DMS53 treated with DMSO at 0.1 percent for 48 hours (cell line): ENCODE data around the gene CLSTN3.

ENCODE experiments used
- DNase-seq: peaks from one replicate; lab custom pipeline; 2025; ENCODE audit not compliant: unreplicated experiment; lab: John Stamatoyannopoulos, UW

Gene CLSTN3

DNA sequence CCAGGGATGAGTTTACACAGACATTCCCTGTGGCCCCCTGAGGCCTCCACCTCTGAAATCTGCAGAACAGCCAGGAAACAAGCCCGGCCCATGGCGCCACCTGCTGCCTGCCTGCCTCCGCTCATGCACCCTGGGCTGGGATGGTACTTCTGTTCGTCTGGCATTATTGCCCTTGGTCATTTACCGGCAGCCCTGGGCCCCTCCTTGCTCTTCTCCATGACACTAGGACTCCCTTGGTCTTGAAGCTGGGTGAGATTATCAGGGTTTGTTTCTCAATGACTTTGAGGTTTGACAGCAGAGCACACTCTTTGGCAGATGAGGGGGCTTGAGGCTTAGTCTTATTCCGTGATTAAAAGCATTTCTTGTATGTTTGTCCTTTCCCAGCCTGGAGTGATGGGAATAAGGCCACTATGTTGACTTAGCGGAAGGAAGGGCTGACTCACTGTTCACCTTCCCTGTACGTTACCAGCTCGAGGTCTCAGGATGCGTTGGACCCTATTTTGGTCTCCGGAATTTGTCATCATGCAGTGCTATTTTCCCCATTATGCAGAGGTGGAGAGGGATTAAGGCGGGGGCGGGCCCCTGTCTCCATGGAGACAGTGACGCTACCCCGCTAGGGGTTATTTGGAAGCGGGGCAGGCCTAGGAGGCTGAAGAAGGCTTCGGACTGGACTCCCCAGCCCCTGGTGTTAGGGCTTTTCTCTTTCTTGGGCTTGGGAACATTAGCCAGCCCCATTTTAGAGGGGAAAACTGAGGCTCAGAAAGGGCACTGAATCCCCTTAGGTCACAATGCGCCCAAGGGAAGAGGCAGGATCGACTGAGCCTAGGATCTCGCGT lies 58.6 kb downstream of the CLSTN3 start:
- DNase-seq: peak; percentile 95

DNA sequence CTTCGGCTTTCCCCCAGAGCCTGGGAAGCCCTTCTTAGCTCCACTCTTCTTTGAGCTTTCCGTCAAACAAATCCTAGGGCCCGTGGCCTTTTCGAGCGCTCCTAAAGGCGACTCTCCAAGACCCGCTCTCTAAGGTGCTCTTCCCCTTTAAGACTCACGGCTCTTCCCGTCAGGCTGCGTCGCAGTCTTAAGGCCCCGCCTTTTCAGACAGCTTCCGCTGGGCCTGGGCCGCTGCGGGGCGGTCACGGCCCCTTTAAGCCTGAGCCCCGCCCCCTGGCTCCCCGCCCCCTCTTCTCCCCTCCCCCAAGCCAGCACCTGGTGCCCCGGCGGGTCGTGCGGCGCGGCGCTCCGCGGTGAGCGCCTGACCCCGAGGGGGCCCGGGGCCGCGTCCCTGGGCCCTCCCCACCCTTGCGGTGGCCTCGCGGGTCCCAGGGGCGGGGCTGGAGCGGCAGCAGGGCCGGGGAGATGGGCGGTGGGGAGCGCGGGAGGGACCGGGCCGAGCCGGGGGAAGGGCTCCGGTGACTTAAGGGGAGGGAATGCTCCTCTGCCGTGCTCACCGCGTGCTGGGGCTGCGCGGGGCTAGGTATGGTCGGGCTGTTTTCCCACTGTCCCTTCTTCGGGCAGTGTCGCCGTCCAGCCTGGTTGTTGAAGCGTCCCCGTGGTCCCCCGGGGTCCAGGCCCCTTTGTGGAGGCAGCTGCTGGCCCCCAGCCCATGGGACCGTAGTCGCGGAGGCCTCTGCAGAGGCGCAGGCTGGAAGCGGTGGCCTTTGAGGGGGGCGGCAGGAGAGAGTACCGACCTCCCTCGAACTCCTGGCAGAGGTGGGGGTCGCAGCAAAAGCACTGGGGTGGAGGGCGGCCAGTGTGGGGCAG lies 59.5 kb downstream of the CLSTN3 start, which contains the start of gene PEX5:
Gene PEX5 (plus strand): TSS at position 289 of the 870 bp plus-strand sequence. CDS start 692 bp downstream, outside the sequence.
- peak; percentile 96 for DNase-seq

DNA sequence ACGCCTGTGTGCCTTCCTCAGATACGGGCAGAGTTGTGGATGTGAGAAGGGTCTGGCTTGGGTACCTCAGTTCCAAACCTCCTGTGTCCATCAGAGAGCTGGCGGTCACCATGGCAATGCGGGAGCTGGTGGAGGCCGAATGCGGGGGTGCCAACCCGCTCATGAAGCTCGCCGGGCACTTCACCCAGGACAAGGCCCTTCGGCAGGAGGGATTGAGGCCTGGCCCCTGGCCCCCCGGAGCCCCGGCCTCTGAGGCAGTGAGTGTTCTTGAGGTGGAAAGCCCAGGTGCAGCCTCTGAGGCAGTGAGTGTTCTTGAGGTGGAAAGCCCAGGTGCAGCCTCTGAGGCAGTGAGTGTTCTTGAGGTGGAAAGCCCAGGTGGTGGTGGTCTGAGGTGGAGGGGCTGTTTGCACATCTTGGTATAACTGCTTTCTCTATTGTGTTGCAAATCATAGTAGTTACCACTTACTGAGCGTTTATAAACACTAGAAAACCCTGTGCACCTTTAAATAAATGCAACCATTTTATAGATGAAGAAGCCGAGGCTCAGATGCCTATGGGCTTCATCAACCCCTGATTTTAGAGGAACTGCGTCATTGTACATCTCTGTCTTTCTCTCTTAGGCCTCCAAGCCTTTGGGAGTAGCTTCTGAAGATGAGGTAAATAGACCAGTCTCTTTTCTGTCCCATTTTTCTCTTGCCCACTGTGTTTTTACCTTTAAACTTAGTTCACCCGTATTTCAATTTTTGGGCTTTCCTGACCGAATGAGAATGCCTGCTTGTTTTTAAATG lies 60.3 kb downstream of the CLSTN3 start:
- peak; percentile 23 for DNase-seq

DNA sequence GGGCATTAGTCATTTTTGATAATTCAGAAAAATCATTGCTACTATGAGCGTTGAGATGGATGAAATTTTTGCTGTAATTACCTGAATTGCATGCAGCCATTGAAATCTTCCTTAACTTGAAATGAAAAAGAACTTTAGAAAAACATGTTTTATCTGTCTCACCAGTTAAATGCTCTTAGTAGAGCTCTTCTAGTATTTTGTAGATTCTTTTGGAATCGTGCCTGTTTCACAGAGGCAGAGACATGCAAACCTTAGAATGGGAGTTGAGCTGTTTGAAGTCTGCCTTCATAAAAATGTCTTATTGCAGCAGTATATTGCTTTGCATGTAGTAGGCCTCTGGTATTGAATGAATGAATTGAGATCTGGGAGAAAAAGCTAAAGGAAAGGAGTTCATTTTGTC lies 63.5 kb downstream of the CLSTN3 start:
- DNase-seq: no peak

DNA sequence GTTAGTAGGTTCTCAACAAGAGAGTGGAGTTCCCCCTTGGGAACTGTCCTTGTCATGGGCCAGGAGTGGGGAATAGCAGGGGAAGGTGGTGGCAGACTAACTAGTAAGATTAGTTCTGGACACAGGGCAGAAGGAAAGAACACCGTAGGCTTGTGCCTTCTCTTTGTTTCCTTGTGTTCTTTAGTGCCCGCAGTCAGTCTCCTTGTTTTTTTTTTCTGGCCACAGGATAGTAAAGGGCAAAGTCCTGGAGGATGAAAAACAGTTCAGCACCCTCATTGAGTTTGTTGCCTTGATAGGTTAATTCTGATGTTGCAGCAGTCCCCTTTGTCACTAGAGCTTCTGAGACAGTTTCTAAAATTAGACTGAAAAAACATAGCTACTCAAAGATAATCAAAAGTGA lies 67.7 kb downstream of the CLSTN3 start:
- DNase-seq: no peak

DNA sequence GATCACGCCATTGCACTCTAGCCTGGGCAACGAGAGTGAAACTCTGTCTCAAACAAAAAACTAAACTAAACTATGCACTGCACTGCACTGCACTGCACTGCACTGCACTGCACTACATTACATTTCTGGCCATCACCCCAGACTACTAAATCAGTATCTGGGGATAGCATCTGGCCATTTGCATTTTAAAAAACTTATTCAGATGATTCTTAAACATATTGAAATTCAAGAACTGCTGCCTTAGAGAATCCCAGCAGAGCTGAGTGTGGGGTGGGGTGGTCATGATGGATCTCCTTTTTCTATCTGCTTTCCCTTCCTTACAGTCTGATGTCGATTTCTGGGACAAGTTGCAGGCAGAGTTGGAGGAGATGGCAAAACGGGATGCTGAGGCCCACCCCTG lies 72.9 kb downstream of the CLSTN3 start:
- DNase-seq: no peak

DNA sequence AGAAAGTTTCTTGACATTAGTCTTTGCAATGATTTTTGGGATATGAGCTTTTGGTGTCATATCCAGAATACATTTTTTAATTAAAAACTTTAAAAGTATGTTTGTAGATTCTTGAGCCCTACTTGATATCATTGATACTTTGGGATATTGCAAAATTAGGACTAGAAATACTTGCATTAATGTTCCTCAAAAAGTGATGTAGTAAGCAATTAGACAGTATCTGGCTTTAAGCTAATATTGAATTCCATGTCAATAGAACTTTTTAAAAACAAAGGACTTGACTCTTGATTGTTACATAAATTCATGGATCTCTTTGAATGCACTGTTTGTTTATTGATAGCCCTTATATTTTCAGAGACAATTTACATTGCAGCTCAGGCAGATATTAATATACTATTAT lies 74.9 kb downstream of the CLSTN3 start:
- DNase-seq: no peak

DNA sequence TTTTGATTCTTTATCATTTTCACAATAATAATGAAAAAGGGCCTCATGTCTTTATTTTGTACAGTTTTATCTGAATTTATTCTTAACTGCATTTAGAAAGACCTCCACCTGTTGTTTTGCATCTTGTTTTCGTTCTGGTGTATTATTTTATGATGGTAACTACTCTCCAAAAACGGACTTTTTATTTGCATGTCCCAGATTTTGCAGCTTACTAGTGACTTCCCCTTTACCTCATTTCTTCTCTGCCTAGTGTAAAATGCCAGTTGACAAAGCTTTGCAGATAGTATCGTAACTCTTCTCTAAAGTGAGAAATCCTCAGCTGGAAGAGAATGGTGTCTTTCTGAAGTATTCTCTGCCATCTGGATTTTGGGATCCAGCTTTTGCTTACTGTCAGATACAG lies 76.5 kb downstream of the CLSTN3 start:
- DNase-seq: no peak

DNA sequence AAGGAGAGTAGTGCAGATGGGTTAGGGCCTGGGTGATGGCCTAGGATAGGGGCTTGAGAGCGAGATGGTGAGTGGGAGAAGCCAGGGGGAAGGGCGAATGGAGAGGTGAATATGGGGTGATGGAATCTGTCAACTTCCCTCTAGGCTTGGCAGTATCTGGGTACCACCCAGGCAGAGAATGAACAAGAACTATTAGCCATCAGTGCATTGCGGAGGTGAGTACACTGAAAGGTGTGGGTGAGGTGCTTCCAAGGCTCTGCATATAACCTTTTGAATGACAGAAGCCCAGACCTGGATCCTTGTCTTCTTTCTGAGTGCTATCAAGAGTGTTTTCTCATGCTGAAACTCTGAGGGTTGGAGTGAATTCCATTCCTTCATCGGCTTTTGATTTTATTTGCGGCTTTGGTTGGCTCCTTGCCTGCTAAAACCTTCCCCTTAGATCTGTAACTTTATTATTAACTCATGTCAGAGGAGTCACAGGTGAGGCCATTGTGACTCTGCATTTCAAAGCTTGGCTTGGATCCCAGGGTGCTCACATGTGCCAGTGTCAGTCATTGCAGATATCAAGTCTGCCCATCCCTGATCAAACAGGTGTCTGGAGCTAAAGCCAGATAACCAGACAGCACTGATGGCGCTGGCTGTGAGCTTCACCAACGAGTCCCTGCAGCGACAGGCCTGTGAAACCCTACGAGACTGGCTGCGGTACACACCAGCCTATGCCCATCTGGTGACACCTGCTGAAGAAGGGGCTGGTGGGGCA lies 77.9 kb downstream of the CLSTN3 start:
- DNase-seq: no peak
